Measurements from ENCODE around the gene CALHM1.

GRCh38 chr10:103493362-103493915, 34.7 kb upstream of the CALHM1 start, which contains the start of gene NEURL1:
- TF ChIP-seq CTCF (IDR thresholded peaks at IDR 0.05; ENCODE audit: low read depth, low read length) (no peak), EZH2phosphoT487 (IDR thresholded peaks at IDR 0.05; ENCODE audit: low read depth) (no peak)

Measured in OCI-LY3 (cell line).